Stomach (tissue), 9 donors: ENCODE results near the gene DCBLD1. TPM values are rescaled to one million over a fixed set of nuclear protein-coding genes. Genes with fewer than 3 reads are reported as not detected.
A peak's percentile ranks its signal among the peaks of the same experiment; 100 is the strongest.

Source experiments
- DNase-seq, 2 donors: peaks; one replicate each; pipeline versions ENCODE4 v3.0.0 to v3.0.0-alpha.2; 2013 to 2019
- H3K27ac ChIP-seq, 5 donors: fragments of 200-600 bp in 4 of 5; sonication (generic) in 4 of 5; one replicate each; pipeline ENCODE4 v1.5.1; 2013 to 2019; ENCODE audit warnings: mild to moderate bottlenecking in 1 of 5, moderate library complexity in 1 of 5
- H3K27me3 ChIP-seq, 3 donors: fragments of 200-600 bp; sonication (generic); one replicate each; pipeline ENCODE4 v1.5.1; 2017 to 2019; ENCODE audit warnings: mixed run types in 1 of 3
- H3K36me3 ChIP-seq, 4 donors: fragments of 200-600 bp; sonication (generic); 1 replicate in 3 of 4; 2 replicates in 1 of 4; pipeline ENCODE4 v1.5.1; 2016 to 2019
- H3K4me1 ChIP-seq, 4 donors: fragments of 200-600 bp; sonication (generic); one replicate each; pipeline ENCODE4 v1.5.1; 2016 to 2019
- H3K4me3 ChIP-seq, 4 donors: fragments of 200-600 bp; sonication (generic) in 3 of 4; one replicate each; pipeline ENCODE4 v1.5.1; 2016 to 2019; ENCODE audit warnings: mild to moderate bottlenecking in 1 of 4
- H3K9me3 ChIP-seq, 4 donors: fragments of 200-600 bp; sonication (generic); one replicate each; pipeline ENCODE4 v1.5.1; 2016 to 2019
- EP300 ChIP-seq: sonication (generic); formaldehyde crosslinking; IDR thresholded peaks from one replicate; pipeline ENCODE4 v1.6.1; 2017; ENCODE audit warnings: antibody characterized with exemption
- POLR2A ChIP-seq, 4 donors: fragments of 450-650 bp; IDR thresholded peaks; one replicate each; pipeline ENCODE4 v1.6.1; 2016; ENCODE audit warnings: antibody characterized with exemption in 4 of 4, control low read depth in 2 of 4, mild to moderate bottlenecking in 1 of 4, moderate library complexity in 1 of 4
- POLR2AphosphoS5 ChIP-seq, 3 donors: sonication (generic); formaldehyde crosslinking; IDR thresholded peaks; one replicate each; pipeline ENCODE4 v1.6.1; 2016; ENCODE audit warnings: antibody characterized with exemption in 3 of 3
- WGBS, 5 donors: extraction: QIAGEN DNeasy Blood & Tissue Kit in 3 of 5; methylation state at CpG; one replicate each; pipeline versions ENCODE4 v1.1.5 to v1.1.7; 2013 to 2018; 5-methylcytosine and 5-hydroxymethylcytosine counted together
- intact Hi-C: fragments of 100-400 bp; cut with DNase I; formaldehyde crosslinking; loops from one replicate; pipeline ENCODE4 v1.15.1; 2023; ENCODE audit warnings: low total_unique reads
- polyA plus RNA-seq, 3 donors: library from polyadenylated mRNA; stranded (reverse); fragments of 200-250 nt; gene quantifications; one replicate each; pipeline ENCODE4 v1.2.3, GENCODE V29; 2013
- total RNA-seq, 5 donors: library from RNA; depleted of rRNA; stranded (reverse); fragments of >200 nt; gene quantifications; one replicate each; pipeline versions ENCODE4 v1.1.0 to v1.2.3, GENCODE V29; 2014 to 2016
- TF ChIP-seq, protein P1 (sequence below), 7 experiments: fragments of 450-650 bp in 4 of 7; fragments of 200-600 bp in 3 of 7; sonication (generic) in 3 of 7; IDR thresholded peaks; one replicate each; pipeline ENCODE4 v1.5.1; 2016 to 2019; ENCODE audit warnings: antibody characterized with exemption in 7 of 7, control low read depth in 2 of 7, mild to moderate bottlenecking in 1 of 7
- donor health status: healthy with polysubstance abuse.
- donor health status: Bipolar disorder and iron deficiency.
- donor health status: healthy.

Gene DCBLD1
- total and polyA plus RNA-seq, 8 donors: 3.4 to 28.5 (median 9.1) TPM

DNA sequence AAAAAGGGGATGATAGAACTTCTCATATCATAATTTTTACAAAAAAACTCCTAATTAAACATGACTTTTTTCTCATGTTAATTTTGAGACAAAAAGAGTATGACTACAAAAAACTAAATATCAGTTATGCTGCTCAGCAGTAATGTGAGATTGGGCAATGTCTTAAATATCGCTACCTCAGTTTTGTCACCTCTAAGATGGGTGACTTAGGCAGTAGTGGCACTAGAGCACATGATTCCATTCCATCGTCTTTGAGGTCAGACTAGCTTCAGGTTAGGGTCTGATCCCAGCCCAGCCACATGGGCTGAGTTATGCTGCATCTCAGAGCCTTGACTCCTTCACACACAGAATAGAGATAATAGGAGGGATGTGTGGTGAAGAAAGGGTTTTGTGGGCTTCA lies 11.0 kb downstream of the DCBLD1 start:
- H3K4me1 ChIP-seq: peaks cover 12 to 59% (median 34%) of the 10 kb centered on the region in 4 donors
- TF ChIP-seq, protein P1, sequence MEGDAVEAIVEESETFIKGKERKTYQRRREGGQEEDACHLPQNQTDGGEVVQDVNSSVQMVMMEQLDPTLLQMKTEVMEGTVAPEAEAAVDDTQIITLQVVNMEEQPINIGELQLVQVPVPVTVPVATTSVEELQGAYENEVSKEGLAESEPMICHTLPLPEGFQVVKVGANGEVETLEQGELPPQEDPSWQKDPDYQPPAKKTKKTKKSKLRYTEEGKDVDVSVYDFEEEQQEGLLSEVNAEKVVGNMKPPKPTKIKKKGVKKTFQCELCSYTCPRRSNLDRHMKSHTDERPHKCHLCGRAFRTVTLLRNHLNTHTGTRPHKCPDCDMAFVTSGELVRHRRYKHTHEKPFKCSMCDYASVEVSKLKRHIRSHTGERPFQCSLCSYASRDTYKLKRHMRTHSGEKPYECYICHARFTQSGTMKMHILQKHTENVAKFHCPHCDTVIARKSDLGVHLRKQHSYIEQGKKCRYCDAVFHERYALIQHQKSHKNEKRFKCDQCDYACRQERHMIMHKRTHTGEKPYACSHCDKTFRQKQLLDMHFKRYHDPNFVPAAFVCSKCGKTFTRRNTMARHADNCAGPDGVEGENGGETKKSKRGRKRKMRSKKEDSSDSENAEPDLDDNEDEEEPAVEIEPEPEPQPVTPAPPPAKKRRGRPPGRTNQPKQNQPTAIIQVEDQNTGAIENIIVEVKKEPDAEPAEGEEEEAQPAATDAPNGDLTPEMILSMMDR (IDR thresholded peaks at IDR 0.05): no peak
- peak overlapping the region in 1 of 5 donors; percentile 85 for H3K27ac ChIP-seq
- no peak for DNase-seq
- no peaks in the 10 kb centered on the region for H3K36me3 ChIP-seq
- H3K4me3 ChIP-seq: no peak overlapping the region
- no peaks in the 10 kb centered on the region for H3K27me3 ChIP-seq
- 83 to 97% (median 89%) methylated on average over 2 of the region's 2 CpGs for WGBS, 5 donors
- H3K9me3 ChIP-seq: no peaks in the 10 kb centered on the region
- intact Hi-C loops: no loop called here

DNA sequence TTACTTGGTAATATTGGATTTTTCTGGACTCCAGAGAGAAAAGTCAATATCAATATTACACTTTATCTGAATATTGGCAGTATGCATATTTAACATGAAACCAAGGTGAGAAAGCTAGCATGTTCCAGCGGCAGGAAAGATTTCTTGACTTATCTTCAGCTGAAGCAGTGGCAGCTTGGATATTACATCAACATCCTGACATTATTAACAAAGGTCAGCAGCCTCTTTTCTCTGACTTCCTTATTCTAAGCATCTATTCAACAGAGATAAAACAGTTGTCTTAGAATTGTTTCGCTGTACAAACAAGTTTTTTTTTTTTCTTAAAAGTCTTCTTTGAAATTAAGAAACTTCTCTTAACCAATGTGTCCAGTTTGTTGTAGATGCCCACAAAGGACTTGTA lies 11.8 kb downstream of the DCBLD1 start:
- H3K36me3 ChIP-seq: no peaks in the 10 kb centered on the region
- peaks cover 14 to 66% (median 37%) of the 10 kb centered on the region in 4 donors for H3K4me1 ChIP-seq
- 30 to 42% (median 32%) methylated on average over 2 of the region's 2 CpGs for WGBS, 5 donors
- DNase-seq: peak in 1 of 2 donors; percentile 20
- intact Hi-C loops: no loop called here
- TF ChIP-seq POLR2AphosphoS5 (IDR thresholded peaks at IDR 0.05): no peak
- no peak for TF ChIP-seq EP300
- TF ChIP-seq, protein P1 (IDR thresholded peaks at IDR 0.05): no peak
- H3K27ac ChIP-seq: peak overlapping the region in 3 of 5 donors; percentile 4 to 85 (median 43)
- no peak overlapping the region for H3K4me3 ChIP-seq
- no peaks in the 10 kb centered on the region for H3K27me3 ChIP-seq
- H3K9me3 ChIP-seq: no peaks in the 10 kb centered on the region

DNA sequence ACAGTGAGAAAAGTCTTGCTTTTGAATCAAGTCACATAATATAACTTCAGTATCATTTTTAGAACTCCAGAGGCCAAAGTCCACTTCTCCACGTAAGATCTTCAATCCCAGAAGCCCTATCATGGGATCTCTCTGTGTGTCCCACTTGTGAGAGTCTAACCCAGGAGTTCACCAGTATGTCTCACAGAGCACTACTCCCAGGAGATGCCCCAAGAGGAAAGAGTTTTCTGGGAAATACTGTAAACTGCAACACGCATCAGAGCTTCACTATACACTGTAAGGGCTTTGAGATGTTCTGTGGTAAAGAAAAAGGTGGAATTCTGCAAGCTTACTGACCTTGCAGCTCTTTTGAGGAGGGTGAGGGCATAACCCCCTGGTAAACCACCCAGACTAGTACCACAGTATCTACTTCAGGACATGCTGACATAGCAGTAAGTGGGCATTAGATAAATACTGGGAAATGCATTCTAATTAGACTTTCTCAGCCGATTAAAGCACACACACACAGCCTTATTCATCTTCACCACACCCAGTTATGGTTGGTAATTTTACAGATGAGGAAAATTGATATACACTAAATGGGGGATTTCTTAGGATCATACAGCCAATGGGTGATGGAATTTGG lies 12.3 kb downstream of the DCBLD1 start:
- H3K27me3 ChIP-seq: no peaks in the 10 kb centered on the region
- intact Hi-C loops: no loop called here
- H3K4me1 ChIP-seq: peaks cover 14 to 66% (median 37%) of the 10 kb centered on the region in 4 donors
- DNase-seq: no peak
- no peaks in the 10 kb centered on the region for H3K36me3 ChIP-seq
- WGBS, 5 donors: 49 to 71% (median 58%) methylated on average over 3 of the region's 3 CpGs
- TF ChIP-seq POLR2A (IDR thresholded peaks at IDR 0.05) (no peak), POLR2AphosphoS5 (IDR thresholded peaks at IDR 0.05) (no peak), EP300 (no peak)
- TF ChIP-seq, protein P1 (IDR thresholded peaks at IDR 0.05): no peak
- H3K9me3 ChIP-seq: no peaks in the 10 kb centered on the region
- H3K4me3 ChIP-seq: no peak overlapping the region
- peak overlapping the region in 3 of 5 donors; percentile 4 to 85 (median 43) for H3K27ac ChIP-seq

DNA sequence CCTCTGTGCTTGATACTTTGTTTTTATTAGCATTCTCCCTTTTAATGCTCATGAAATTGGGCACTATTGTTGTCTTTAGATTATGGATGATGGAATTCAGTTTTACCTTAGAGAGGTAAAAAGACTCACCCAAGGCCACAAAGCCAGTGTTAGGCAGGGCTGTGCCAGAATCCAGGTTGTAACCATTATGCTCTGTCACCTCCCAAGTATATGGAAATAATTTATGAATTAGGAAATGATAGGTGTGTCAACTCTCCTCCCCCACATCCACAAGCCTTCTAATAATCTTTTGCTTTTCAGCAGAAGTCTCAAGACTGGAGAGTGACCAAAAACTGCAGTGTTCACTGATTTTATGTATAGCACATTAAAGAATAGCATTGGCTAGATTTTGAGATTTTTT lies 13.0 kb downstream of the DCBLD1 start:
- H3K9me3 ChIP-seq: no peaks in the 10 kb centered on the region
- peak overlapping the region in 3 of 5 donors; percentile 4 to 85 (median 43) for H3K27ac ChIP-seq
- intact Hi-C loops: no loop called here
- H3K4me1 ChIP-seq: peaks cover 14 to 66% (median 37%) of the 10 kb centered on the region in 4 donors
- no peak overlapping the region for H3K4me3 ChIP-seq
- no peaks in the 10 kb centered on the region for H3K27me3 ChIP-seq
- DNase-seq: no peak
- TF ChIP-seq POLR2A (IDR thresholded peaks at IDR 0.05): no peak
- no peak for TF ChIP-seq EP300
- TF ChIP-seq, protein P1 (IDR thresholded peaks at IDR 0.05): no peak
- no peak for TF ChIP-seq POLR2AphosphoS5 (IDR thresholded peaks at IDR 0.05)
- no peaks in the 10 kb centered on the region for H3K36me3 ChIP-seq
